Neuronal stem cell (in vitro differentiated cells): Measurements from ENCODE around the gene SYCE3.

Experiments used
- DNase-seq: peaks from one replicate; pipeline ENCODE4 v3.0.0-alpha.2; 2013; ENCODE audit warnings: low spot score
- H2AFZ ChIP-seq: one replicate; pipeline ENCODE4 v1.6.1; 2013; ENCODE audit warnings: mild to moderate bottlenecking, low read length, inconsistent platforms
- H2AK5ac ChIP-seq: 2 replicates; pipeline ENCODE4 v1.6.1; 2013; ENCODE audit warnings: low read depth, mild to moderate bottlenecking, inconsistent platforms, low read length, moderate library complexity, mixed read lengths
- H2BK120ac ChIP-seq: 2 replicates; pipeline ENCODE4 v1.6.1; 2013; ENCODE audit warnings: low read depth, mild to moderate bottlenecking, inconsistent platforms, low read length, moderate library complexity, mixed read lengths
- H2BK12ac ChIP-seq: one replicate; pipeline ENCODE4 v1.6.1; 2013; ENCODE audit warnings: low read length, inconsistent platforms
- H2BK15ac ChIP-seq: 2 replicates; pipeline ENCODE4 v1.6.1; 2013; ENCODE audit warnings: mild to moderate bottlenecking, low read length, inconsistent platforms, mixed read lengths
- H2BK5ac ChIP-seq: one replicate; pipeline ENCODE4 v1.6.1; 2013; ENCODE audit warnings: inconsistent platforms, mild to moderate bottlenecking, low read length, moderate library complexity
- H3K14ac ChIP-seq: one replicate; pipeline ENCODE4 v1.6.1; 2013; ENCODE audit warnings: low read length, inconsistent platforms
- H3K18ac ChIP-seq: 2 replicates; pipeline ENCODE4 v1.6.1; 2013; ENCODE audit warnings: low read length, inconsistent platforms
- H3K23ac ChIP-seq: 2 replicates; pipeline ENCODE4 v1.6.1; 2013; ENCODE audit warnings: low read depth, mild to moderate bottlenecking, mixed read lengths, low read length, inconsistent platforms; ENCODE audit not compliant: poor library complexity
- H3K27ac ChIP-seq: replicated peaks from 3 replicates; pipeline ENCODE4 v1.5.1; 2013; ENCODE audit warnings: low read length, inconsistent platforms
- H3K27me3 ChIP-seq, 3 experiments: 2 replicates each; pipeline ENCODE4 v1.6.1; 2013; ENCODE audit warnings: low read length in 3 of 3, mild to moderate bottlenecking in 2 of 3, inconsistent platforms in 1 of 3, low read depth in 1 of 3, mixed read lengths in 1 of 3, moderate library complexity in 1 of 3; ENCODE audit not compliant: control insufficient read depth in 3 of 3, insufficient read depth in 3 of 3
- H3K36me3 ChIP-seq, 2 donors: replicated peaks in 1 of 2; 2 replicates each; pipeline ENCODE4 v1.6.1; 2013; ENCODE audit warnings: low read length in 2 of 2; ENCODE audit not compliant: control insufficient read depth in 2 of 2, insufficient read depth in 2 of 2
- H3K4ac ChIP-seq: 2 replicates; pipeline ENCODE4 v1.6.1; 2013; ENCODE audit warnings: inconsistent platforms, mild to moderate bottlenecking, low read length, moderate library complexity
- H3K4me1 ChIP-seq, 2 donors: 1 replicate in 1 of 2; 2 replicates in 1 of 2; pipeline ENCODE4 v1.6.1; 2013; ENCODE audit warnings: low read length in 2 of 2, low read depth in 1 of 2; ENCODE audit not compliant: control insufficient read depth in 2 of 2, insufficient read depth in 1 of 2
- H3K4me2 ChIP-seq: one replicate; pipeline ENCODE4 v1.6.1; 2013; ENCODE audit warnings: mild to moderate bottlenecking, low read length, inconsistent platforms; ENCODE audit not compliant: insufficient read depth, poor library complexity, severe bottlenecking
- H3K4me3 ChIP-seq, 2 donors: 2 replicates each; pipeline ENCODE4 v1.5.1; 2013; ENCODE audit warnings: low read length in 2 of 2, mild to moderate bottlenecking in 2 of 2, inconsistent platforms in 1 of 2, moderate library complexity in 1 of 2
- H3K79me1 ChIP-seq: one replicate; pipeline ENCODE4 v1.6.1; 2013; ENCODE audit warnings: low read depth, mild to moderate bottlenecking, inconsistent platforms, low read length, moderate library complexity
- H3K9ac ChIP-seq: one replicate; pipeline ENCODE4 v1.6.1; 2013; ENCODE audit warnings: mild to moderate bottlenecking, low read depth, low read length, inconsistent platforms; ENCODE audit not compliant: poor library complexity
- H3K9me3 ChIP-seq, 2 donors: replicated peaks in 1 of 2; 2 replicates each; pipeline versions ENCODE3 to v1.6.1; 2013; ENCODE audit warnings: low read length in 2 of 2, mild to moderate bottlenecking in 2 of 2, inconsistent platforms in 1 of 2, low read depth in 1 of 2, mixed read lengths in 1 of 2, moderate library complexity in 1 of 2; ENCODE audit not compliant: control insufficient read depth in 2 of 2, insufficient read depth in 1 of 2
- H4K8ac ChIP-seq: one replicate; pipeline ENCODE4 v1.6.1; 2013; ENCODE audit warnings: low read depth, mild to moderate bottlenecking, inconsistent platforms, low read length, moderate library complexity
- H4K91ac ChIP-seq: one replicate; pipeline ENCODE4 v1.6.1; 2013; ENCODE audit warnings: low read length, low read depth, mild to moderate bottlenecking, inconsistent platforms; ENCODE audit not compliant: poor library complexity
- WGBS, 2 donors: extraction: QIAGEN DNeasy Blood & Tissue Kit; methylation state at CpG; one replicate each; pipeline ENCODE4 v1.1.7; 2013; ENCODE audit warnings: missing lambda C conversion rate in 2 of 2, mixed read lengths in 1 of 2; ENCODE audit not compliant: insufficient read length in 2 of 2, insufficient replicate concordance in 1 of 2; ENCODE audit errors: extremely low coverage in 2 of 2; 5-methylcytosine and 5-hydroxymethylcytosine counted together

The SYCE3 gene

GRCh38 chr22:50577987-50578775 is 15.5 kb upstream of the SYCE3 start, which contains the start of gene CPT1B:
Gene CPT1B, minus strand, starts transcription at chr22:50578427. Its CDS starts 512 bp downstream, at chr22:50577915.
- no CpG with 5 or more reads among the region's 63 CpGs for WGBS, 2 donors
- Histone ChIP-seq H4K91ac (no peak within 1 kb of the TSS), H3K9ac (no peak within 1 kb of the TSS), H2BK12ac (no peak within 1 kb of the TSS), H3K27ac (no peak within 1 kb of the TSS), H2BK120ac (no peak within 1 kb of the TSS), H4K8ac (peak within 1 kb of the TSS; percentile 77), H2BK15ac (no peak within 1 kb of the TSS), H2AK5ac (no peak within 1 kb of the TSS), H2BK5ac (no peak within 1 kb of the TSS), H3K9me3 (no peaks in the 10 kb centered on the region), H3K18ac (no peak within 1 kb of the TSS), H3K4me1 (peaks cover 0 to 4% of the 10 kb centered on the region in 2 donors), H3K79me1 (peaks cover 8% of the 10 kb centered on the region), H3K36me3 (peaks cover 44 to 55% of the 10 kb centered on the region in 2 donors), H3K4ac (no peak within 1 kb of the TSS), H3K23ac (peak within 1 kb of the TSS; percentile 70), H3K4me2 (no peak within 1 kb of the TSS), H3K14ac (no peak within 1 kb of the TSS), H3K27me3 (no peaks in the 10 kb centered on the region), H3K4me3 (peak within 1 kb of the TSS in 1 of 2 donors; percentile 9), H2AFZ (no peak within 1 kb of the TSS)
- DNase-seq: no peak

GRCh38 chr22:50577697-50577986 is 14.9 kb upstream of the SYCE3 start:
- Histone ChIP-seq H2BK15ac (no peak overlapping the region), H3K4me2 (no peak overlapping the region), H3K4ac (no peak overlapping the region), H3K79me1 (peaks cover 8% of the 10 kb centered on the region), H3K9me3 (no peaks in the 10 kb centered on the region), H3K4me1 (peaks cover 0 to 4% of the 10 kb centered on the region in 2 donors), H2BK120ac (no peak overlapping the region), H2AFZ (no peak overlapping the region), H3K27me3 (no peaks in the 10 kb centered on the region), H3K4me3 (no peak overlapping the region), H4K8ac (peak overlapping the region; percentile 77), H3K27ac (no peak overlapping the region), H3K18ac (no peak overlapping the region), H3K23ac (no peak overlapping the region), H2AK5ac (no peak overlapping the region), H2BK12ac (no peak overlapping the region), H2BK5ac (no peak overlapping the region), H3K9ac (no peak overlapping the region), H3K36me3 (peaks cover 47 to 61% of the 10 kb centered on the region in 2 donors), H4K91ac (no peak overlapping the region), H3K14ac (no peak overlapping the region)
- DNase-seq: no peak
- no CpG with 5 or more reads among the region's 23 CpGs for WGBS, 2 donors

- no peak overlapping the region for H2AK5ac ChIP-seq
- H3K4me1 ChIP-seq: peaks cover 0 to 4% of the 10 kb centered on the region in 2 donors
- no peak overlapping the region for H3K14ac ChIP-seq
- no peak overlapping the region for H4K91ac ChIP-seq
- H3K79me1 ChIP-seq: peaks cover 8% of the 10 kb centered on the region
- no peak overlapping the region for H3K9ac ChIP-seq
- DNase-seq: no peak
- H2BK15ac ChIP-seq: no peak overlapping the region
- H2BK120ac ChIP-seq: no peak overlapping the region
- H2BK12ac ChIP-seq: no peak overlapping the region
- H3K18ac ChIP-seq: no peak overlapping the region
- WGBS, 2 donors: no CpG with 5 or more reads among the region's 18 CpGs
- no peak overlapping the region for H2AFZ ChIP-seq
- H4K8ac ChIP-seq: peak overlapping the region; percentile 72
- no peak overlapping the region for H3K4ac ChIP-seq
- no peak overlapping the region for H3K27ac ChIP-seq
- peak overlapping the region; percentile 70 for H3K23ac ChIP-seq
- H3K27me3 ChIP-seq: no peaks in the 10 kb centered on the region
- H2BK5ac ChIP-seq: no peak overlapping the region
- no peak overlapping the region for H3K4me2 ChIP-seq
- no peaks in the 10 kb centered on the region for H3K9me3 ChIP-seq
- H3K4me3 ChIP-seq: no peak overlapping the region
- peaks cover 50 to 66% of the 10 kb centered on the region in 2 donors for H3K36me3 ChIP-seq
Observed at GRCh38 chr22:50576806-50577696, 14.3 kb upstream of the SYCE3 start.

- Histone ChIP-seq H4K91ac (no peak overlapping the region), H2BK5ac (no peak overlapping the region), H2BK120ac (no peak overlapping the region), H3K23ac (no peak overlapping the region), H2AFZ (no peak overlapping the region), H2BK15ac (no peak overlapping the region), H3K4me1 (no peaks in the 10 kb centered on the region), H3K14ac (no peak overlapping the region), H3K36me3 (peaks cover 59 to 73% of the 10 kb centered on the region in 2 donors), H3K27ac (no peak overlapping the region), H3K9me3 (no peaks in the 10 kb centered on the region), H3K4me2 (no peak overlapping the region), H4K8ac (no peak overlapping the region), H3K9ac (no peak overlapping the region), H3K27me3 (no peaks in the 10 kb centered on the region), H3K18ac (no peak overlapping the region), H3K79me1 (peaks cover 4% of the 10 kb centered on the region), H2AK5ac (no peak overlapping the region), H2BK12ac (no peak overlapping the region), H3K4ac (no peak overlapping the region), H3K4me3 (no peak overlapping the region)
- WGBS, 2 donors: no CpG with 5 or more reads among the region's 5 CpGs
- no peak for DNase-seq
Observed at GRCh38 chr22:50576070-50576469, 13.4 kb upstream of the SYCE3 start.
